Endothelial cell of umbilical vein (primary cell): ENCODE data around the gene XRN2. TPM values are rescaled to one million over a fixed set of nuclear protein-coding genes. Genes with fewer than 3 reads are reported as not detected.

ENCODE experiments used
- BruUV-seq: library from RNA; stranded (reverse); fragments of 400-500 nt; replicated peaks from 2 replicates; lab custom pipeline; 2021; lab: Mats Ljungman, UMichigan
- CTCF ChIA-PET: fragments of 300-600, 350-600 bp; sonication (Branson Sonifier 250); formaldehyde crosslinking; loops from one replicate; lab custom pipeline; 2021; ENCODE audit warnings: antibody characterized with exemption, inconsistent platforms; lab: Charles Lee
- POLR2A ChIA-PET: fragments of 300-600, 350-600 bp; sonication (Branson Sonifier 250); formaldehyde crosslinking; loops from one replicate; lab custom pipeline; 2021; ENCODE audit warnings: antibody characterized with exemption, inconsistent platforms; lab: Charles Lee
- DNase-seq: peaks from one replicate; pipeline ENCODE4 v3.0.0-alpha.2; 2011; ENCODE audit warnings: low read depth, low spot score
- FAIRE-seq: peaks from 2 replicates; lab custom pipeline; 2011; peaks lifted over from hg19 to GRCh38; lab: Jason Lieb, UNC
- H2AFZ ChIP-seq: 2 replicates; pipeline ENCODE4 v1.6.0; 2012; ENCODE audit warnings: low read depth, low read length, control low read depth, inconsistent platforms
- H3K27ac ChIP-seq: 2 replicates; pipeline ENCODE4 v1.5.1; 2011; ENCODE audit warnings: low read depth, mild to moderate bottlenecking, control low read depth, low read length, moderate library complexity; ENCODE audit not compliant: insufficient read depth
- H3K27me3 ChIP-seq, 2 experiments: 2 replicates each; pipeline versions ENCODE4 v1.6.0 to v1.6.1; 2011; ENCODE audit warnings: low read length in 2 of 2, mixed read lengths in 1 of 2; ENCODE audit not compliant: control insufficient read depth in 2 of 2, insufficient read depth in 2 of 2
- H3K36me3 ChIP-seq, 2 experiments: 2 replicates in 1 of 2; 3 replicates in 1 of 2; pipeline ENCODE4 v1.5.1; 2011; ENCODE audit warnings: low read length in 2 of 2, mild to moderate bottlenecking in 1 of 2, moderate library complexity in 1 of 2; ENCODE audit not compliant: control insufficient read depth in 2 of 2, insufficient read depth in 2 of 2; ENCODE audit errors: extremely low read depth in 1 of 2
- H3K4me1 ChIP-seq: 3 replicates; pipeline ENCODE4 v1.5.1; 2011; ENCODE audit warnings: mild to moderate bottlenecking, low read length; ENCODE audit not compliant: control insufficient read depth, insufficient read depth; ENCODE audit errors: extremely low read depth
- H3K4me2 ChIP-seq: 2 replicates; pipeline ENCODE4 v1.6.1; 2011; ENCODE audit warnings: low read length, control low read depth, mixed read lengths; ENCODE audit not compliant: insufficient read depth
- H3K4me3 ChIP-seq, 3 experiments: fragments of 200-600 bp in 1 of 3; sonication (generic), shearing (Covaris generic) in 1 of 3; replicated peaks in 1 of 3; 2 replicates each; pipeline ENCODE4 v1.5.1; 2011 to 2016; ENCODE audit warnings: control low read depth in 3 of 3, low read length in 3 of 3, mild to moderate bottlenecking in 2 of 3, inconsistent platforms in 1 of 3, low read depth in 1 of 3, moderate library complexity in 1 of 3; ENCODE audit not compliant: insufficient read depth in 1 of 3
- H3K79me2 ChIP-seq: 2 replicates; pipeline ENCODE4 v1.6.0; 2012; ENCODE audit warnings: low read length, inconsistent platforms; ENCODE audit not compliant: control insufficient read depth, insufficient read depth
- H3K9ac ChIP-seq: replicated peaks from 2 replicates; pipeline ENCODE3; 2011; ENCODE audit warnings: low read length, control low read depth; ENCODE audit not compliant: insufficient read depth; ENCODE audit errors: extremely low read depth
- H3K9me1 ChIP-seq: replicated peaks from 3 replicates; pipeline ENCODE4 v1.6.0; 2011; ENCODE audit warnings: mild to moderate bottlenecking, low read length; ENCODE audit not compliant: control insufficient read depth, insufficient read depth; ENCODE audit errors: extremely low read depth
- H3K9me3 ChIP-seq: replicated peaks from 2 replicates; pipeline ENCODE4 v1.5.1; 2012; ENCODE audit warnings: low read length, inconsistent platforms; ENCODE audit not compliant: control insufficient read depth, insufficient read depth
- H4K20me1 ChIP-seq: replicated peaks from 2 replicates; pipeline ENCODE3; 2011; ENCODE audit warnings: mild to moderate bottlenecking, low read length; ENCODE audit not compliant: control insufficient read depth, insufficient read depth; ENCODE audit errors: extremely low read depth
- CTCF ChIP-seq, 2 donors: IDR thresholded peaks; 1 replicate in 1 of 2; 2 replicates in 1 of 2; pipeline ENCODE4 v1.5.1; 2011; ENCODE audit warnings: low read length in 2 of 2, mild to moderate bottlenecking in 2 of 2, moderate library complexity in 2 of 2, control low read depth in 1 of 2, inconsistent platforms in 1 of 2, low read depth in 1 of 2; ENCODE audit not compliant: insufficient read depth in 1 of 2; ENCODE audit errors: extremely low read depth in 1 of 2
- EZH2 ChIP-seq: IDR thresholded peaks from 2 replicates; pipeline ENCODE4 v1.6.1; 2012; ENCODE audit warnings: borderline replicate concordance, low read depth, mild to moderate bottlenecking, moderate library complexity, low read length, inconsistent platforms; ENCODE audit not compliant: severe bottlenecking
- FOS ChIP-seq: IDR thresholded peaks from 2 replicates; pipeline ENCODE4 v1.6.1; 2011; ENCODE audit warnings: mild to moderate bottlenecking, low read length, moderate library complexity, borderline replicate concordance; ENCODE audit not compliant: insufficient read depth
- GATA2 ChIP-seq: IDR thresholded peaks from 2 replicates; pipeline ENCODE4 v1.7.0; 2011; ENCODE audit warnings: low read depth, mild to moderate bottlenecking, moderate library complexity, mixed read lengths, low read length; ENCODE audit not compliant: insufficient read length, insufficient read depth
- JUN ChIP-seq: IDR thresholded peaks from 2 replicates; pipeline ENCODE4 v1.6.1; 2011; ENCODE audit warnings: borderline replicate concordance, low read depth; ENCODE audit not compliant: insufficient read length, insufficient read depth
- MYC ChIP-seq: IDR thresholded peaks from one replicate; pipeline ENCODE4 v1.6.1; 2011; ENCODE audit warnings: mild to moderate bottlenecking, low read depth, low read length
- POLR2A ChIP-seq: IDR thresholded peaks from 2 replicates; pipeline ENCODE4 v1.6.1; 2012; ENCODE audit warnings: low read depth, mild to moderate bottlenecking, control low read depth, low read length
- POLR2AphosphoS5 ChIP-seq: IDR thresholded peaks from 2 replicates; pipeline ENCODE4 v1.6.1; 2012; ENCODE audit warnings: low read depth, mild to moderate bottlenecking, control low read depth, low read length, moderate library complexity; ENCODE audit not compliant: insufficient read depth
- dilution Hi-C: fragments of 300-500 bp; cut with MboI; formaldehyde crosslinking; loops from one replicate; pipeline ENCODE4 v1.15.0; 2019; ENCODE audit warnings: low sequenced_read_pairs; ENCODE audit not compliant: extremely low pct_ligation_motif_present
- intact Hi-C: fragments of 100-400 bp; cut with micrococcal nuclease; formaldehyde crosslinking; loops from one replicate; pipeline ENCODE4 v1.10.0; 2022
- polyA plus RNA-seq, 4 experiments: library from polyadenylated mRNA; depleted of rRNA in 3 of 4; stranded (reverse) in 3 of 4; unstranded in 1 of 4; fragments of >200 nt; gene quantifications; 2 replicates each; pipeline versions ENCODE4 v1.2.1 to v1.2.3, GENCODE V29; 2011 to 2012; ENCODE audit warnings: missing spikeins in 1 of 4
- total RNA-seq: library from RNA; stranded (reverse); gene quantifications from 2 replicates; pipeline ENCODE4 v1.2.3, GENCODE V29; 2021
- TF ChIP-seq, protein P1 (sequence below): IDR thresholded peaks from 2 replicates; pipeline ENCODE4 v1.6.1; 2011; ENCODE audit not compliant: insufficient read depth, insufficient read length

The XRN2 gene
- total and polyA plus RNA-seq, 2 donors (not counting 3 experiments of a cell fraction or from before 2014, with no cell fraction given): 32.3 to 66.6 TPM

DNA sequence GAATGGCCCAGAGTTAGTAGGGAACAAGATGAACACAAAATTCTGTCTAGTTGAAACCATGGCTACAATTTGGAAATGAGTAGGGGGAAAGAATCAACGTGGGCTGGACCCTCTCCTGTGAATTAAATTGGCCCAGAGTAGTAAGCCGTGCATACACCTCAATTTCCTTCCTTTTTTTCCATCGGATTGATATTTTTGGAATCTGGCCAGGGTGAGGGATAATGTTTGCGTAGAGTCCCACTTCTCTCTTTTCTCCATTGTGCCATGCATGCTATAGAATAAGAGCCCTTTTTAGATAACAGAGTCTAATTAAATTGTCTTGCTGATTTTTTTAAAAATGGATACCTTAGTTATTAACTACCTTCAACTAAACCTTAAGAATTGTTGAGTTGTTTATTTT lies 35.2 kb downstream of the XRN2 start:
- dilution Hi-C loops (no loop called here), intact Hi-C loops (loop anchor here (2.0 kb wide), 1 partner anchor 13 kb away; no protein-coding TSS in a partner anchor)
- no TSS peak for BruUV-seq
- no peak overlapping the region for H3K9ac ChIP-seq
- no peak overlapping the region for H2AFZ ChIP-seq
- no peaks in the 10 kb centered on the region for H3K9me3 ChIP-seq
- no peak overlapping the region for H3K4me3 ChIP-seq
- no peaks in the 10 kb centered on the region for H3K27me3 ChIP-seq
- DNase-seq (peak; percentile 51), FAIRE-seq (peak; percentile 63)
- H3K4me1 ChIP-seq: peaks cover 17% of the 10 kb centered on the region
- H4K20me1 ChIP-seq: no peaks in the 10 kb centered on the region
- peak overlapping the region; percentile 30 for H3K4me2 ChIP-seq
- H3K36me3 ChIP-seq: peaks cover 8 to 18% of the 10 kb centered on the region in 2 experiments
- peaks cover 6% of the 10 kb centered on the region for H3K79me2 ChIP-seq
- no peaks in the 10 kb centered on the region for H3K9me1 ChIP-seq
- TF ChIP-seq JUN: no peak
- no peak for TF ChIP-seq CTCF (IDR thresholded peaks at IDR 0.05; ENCODE audit: extremely low read depth in 1 of 2, insufficient read depth in 1 of 2, low read depth in 1 of 2, low read length in 2 of 2)
- no peak for TF ChIP-seq POLR2A
- TF ChIP-seq EZH2: no peak
- TF ChIP-seq, protein P1, sequence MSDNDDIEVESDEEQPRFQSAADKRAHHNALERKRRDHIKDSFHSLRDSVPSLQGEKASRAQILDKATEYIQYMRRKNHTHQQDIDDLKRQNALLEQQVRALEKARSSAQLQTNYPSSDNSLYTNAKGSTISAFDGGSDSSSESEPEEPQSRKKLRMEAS: no peak
- CTCF ChIA-PET: no interaction called here
- POLR2A ChIA-PET: no interaction called here
- H3K27ac ChIP-seq: no peak overlapping the region

- dilution Hi-C loops (no loop called here), intact Hi-C loops (loop anchor here (2.0 kb wide), 1 partner anchor 15 kb away; no protein-coding TSS in a partner anchor)
- H4K20me1 ChIP-seq: no peaks in the 10 kb centered on the region
- H2AFZ ChIP-seq: no peak overlapping the region
- BruUV-seq: no TSS peak
- H3K4me2 ChIP-seq: no peak overlapping the region
- H3K27ac ChIP-seq: no peak overlapping the region
- CTCF ChIA-PET: interaction anchor here (0.6 to 1.5 kb wide), 2 partner anchors 14 to 39 kb away, joined by 3 read pairs; no protein-coding TSS in a partner anchor
- peaks cover 4% of the 10 kb centered on the region for H3K79me2 ChIP-seq
- H3K4me3 ChIP-seq: no peak overlapping the region
- H3K9ac ChIP-seq: no peak overlapping the region
- H3K4me1 ChIP-seq: peaks cover 17% of the 10 kb centered on the region
- no peak for TF ChIP-seq JUN
- TF ChIP-seq EZH2: no peak
- TF ChIP-seq POLR2A: no peak
- TF ChIP-seq, protein P1: no peak
- TF ChIP-seq MYC: no peak
- no peak for TF ChIP-seq FOS
- no peak for TF ChIP-seq GATA2
- no peak for TF ChIP-seq POLR2AphosphoS5
- no peak for TF ChIP-seq CTCF (IDR thresholded peaks at IDR 0.05; ENCODE audit: extremely low read depth in 1 of 2, insufficient read depth in 1 of 2, low read depth in 1 of 2, low read length in 2 of 2)
- no peaks in the 10 kb centered on the region for H3K27me3 ChIP-seq
- H3K9me3 ChIP-seq: no peaks in the 10 kb centered on the region
- DNase-seq: no peak
- POLR2A ChIA-PET: no interaction called here
- no peaks in the 10 kb centered on the region for H3K9me1 ChIP-seq
- FAIRE-seq: no peak
- H3K36me3 ChIP-seq: peaks cover 5 to 17% of the 10 kb centered on the region in 2 experiments
These were observed 36.4 kb downstream of the XRN2 start for GRCh38 chr20:21339499-21339898.
